ENCODE measurements around the gene DPEP1.
"Not testable (repeated sequence)": the region's sequence is repeated elsewhere in the genome, so short reads cannot be mapped to it uniquely, and the experiment has no call there.

Gene DPEP1

GRCh38 chr16:89671565-89671964 lies 58.1 kb downstream of the DPEP1 start:
- H3K9ac ChIP-seq (ENCODE audit: low read length in 2 of 2); H3K9me3 ChIP-seq (ENCODE audit: control insufficient read depth in 2 of 2, low read length in 2 of 2); H3K27me3 ChIP-seq (ENCODE audit: control insufficient read depth in 1 of 2, insufficient read depth in 2 of 2, low read length in 2 of 2); H3K36me3 ChIP-seq (ENCODE audit: control insufficient read depth in 2 of 2, insufficient read depth in 2 of 2, low read length in 2 of 2); H3K4me1 ChIP-seq (ENCODE audit: control insufficient read depth, insufficient read depth, low read length); H3K4me3 ChIP-seq (ENCODE audit: low read length in 2 of 2); H3K27ac ChIP-seq (ENCODE audit: low read length): not testable (repeated sequence)

GRCh38 chr16:89672177-89672941 lies 58.9 kb downstream of the DPEP1 start:
- H3K4me3 ChIP-seq (ENCODE audit: low read length in 2 of 2): no peak overlapping the region
- H3K27me3 ChIP-seq (ENCODE audit: control insufficient read depth in 1 of 2, insufficient read depth in 2 of 2, low read length in 2 of 2): no peaks in the 10 kb centered on the region
- H3K9ac ChIP-seq (ENCODE audit: low read length in 2 of 2): no peak overlapping the region
- no peak overlapping the region for H3K27ac ChIP-seq (ENCODE audit: low read length)
- no peaks in the 10 kb centered on the region for H3K36me3 ChIP-seq (ENCODE audit: control insufficient read depth in 2 of 2, insufficient read depth in 2 of 2, low read length in 2 of 2)
- H3K4me1 ChIP-seq (ENCODE audit: control insufficient read depth, insufficient read depth, low read length): no peaks in the 10 kb centered on the region
- H3K9me3 ChIP-seq (ENCODE audit: control insufficient read depth in 2 of 2, low read length in 2 of 2): no peaks in the 10 kb centered on the region

GRCh38 chr16:89678258-89678657 lies 64.8 kb downstream of the DPEP1 start:
- Histone ChIP-seq H3K9ac (ENCODE audit: low read length in 2 of 2) (no peak overlapping the region), H3K9me3 (ENCODE audit: control insufficient read depth in 2 of 2, low read length in 2 of 2) (no peaks in the 10 kb centered on the region), H3K4me1 (ENCODE audit: control insufficient read depth, insufficient read depth, low read length) (no peaks in the 10 kb centered on the region), H3K27me3 (ENCODE audit: control insufficient read depth in 1 of 2, insufficient read depth in 2 of 2, low read length in 2 of 2) (no peaks in the 10 kb centered on the region), H3K36me3 (ENCODE audit: control insufficient read depth in 2 of 2, insufficient read depth in 2 of 2, low read length in 2 of 2) (no peaks in the 10 kb centered on the region), H3K27ac (ENCODE audit: low read length) (no peak overlapping the region), H3K4me3 (ENCODE audit: low read length in 2 of 2) (no peak overlapping the region)

- no peak overlapping the region for H3K27ac ChIP-seq (ENCODE audit: low read length)
- no peak overlapping the region for H3K4me3 ChIP-seq (ENCODE audit: low read length in 2 of 2)
Observed at GRCh38 chr16:89685916-89686315, 72.5 kb downstream of the DPEP1 start.

GRCh38 chr16:89686520-89687091 lies 73.2 kb downstream of the DPEP1 start, which contains the start of gene CDK10:
Gene CDK10 (plus strand): TSS chr16:89686689. CDS start chr16:89686711, 22 bp downstream.
- peak within 1 kb of the TSS; percentile 66 for H3K27ac ChIP-seq (ENCODE audit: low read length)
- H3K9me3 ChIP-seq (ENCODE audit: control insufficient read depth in 2 of 2, low read length in 2 of 2): no peaks in the 10 kb centered on the region
- peaks cover 8% of the 10 kb centered on the region for H3K4me1 ChIP-seq (ENCODE audit: control insufficient read depth, insufficient read depth, low read length)
- H3K9ac ChIP-seq (ENCODE audit: low read length in 2 of 2): peak within 1 kb of the TSS; percentile 74 to 76
- peak within 1 kb of the TSS; percentile 67 to 93 for H3K4me3 ChIP-seq (ENCODE audit: low read length in 2 of 2)
- H3K36me3 ChIP-seq (ENCODE audit: control insufficient read depth in 2 of 2, insufficient read depth in 2 of 2, low read length in 2 of 2): peaks cover 4 to 7% of the 10 kb centered on the region in 2 donors
- H3K27me3 ChIP-seq (ENCODE audit: control insufficient read depth in 1 of 2, insufficient read depth in 2 of 2, low read length in 2 of 2): no peaks in the 10 kb centered on the region

More at GRCh38 chr16:89685916-89686315, 72.5 kb downstream of the DPEP1 start:
- Histone ChIP-seq H3K4me1 (ENCODE audit: control insufficient read depth, insufficient read depth, low read length) (peaks cover 8% of the 10 kb centered on the region), H3K9me3 (ENCODE audit: control insufficient read depth in 2 of 2, low read length in 2 of 2) (no peaks in the 10 kb centered on the region), H3K9ac (ENCODE audit: low read length in 2 of 2) (no peak overlapping the region), H3K36me3 (ENCODE audit: control insufficient read depth in 2 of 2, insufficient read depth in 2 of 2, low read length in 2 of 2) (peaks cover 0 to 3% of the 10 kb centered on the region in 2 donors), H3K27me3 (ENCODE audit: control insufficient read depth in 1 of 2, insufficient read depth in 2 of 2, low read length in 2 of 2) (no peaks in the 10 kb centered on the region)

GRCh38 chr16:89687092-89687940 lies 73.9 kb downstream of the DPEP1 start:
- H3K9ac ChIP-seq (ENCODE audit: low read length in 2 of 2): peak overlapping the region; percentile 74 to 76
- no peaks in the 10 kb centered on the region for H3K27me3 ChIP-seq (ENCODE audit: control insufficient read depth in 1 of 2, insufficient read depth in 2 of 2, low read length in 2 of 2)
- H3K4me3 ChIP-seq (ENCODE audit: low read length in 2 of 2): peak overlapping the region; percentile 67 to 93
- H3K36me3 ChIP-seq (ENCODE audit: control insufficient read depth in 2 of 2, insufficient read depth in 2 of 2, low read length in 2 of 2): peaks cover 7 to 12% of the 10 kb centered on the region in 2 donors
- peak overlapping the region; percentile 66 for H3K27ac ChIP-seq (ENCODE audit: low read length)
- peaks cover 8% of the 10 kb centered on the region for H3K4me1 ChIP-seq (ENCODE audit: control insufficient read depth, insufficient read depth, low read length)
- H3K9me3 ChIP-seq (ENCODE audit: control insufficient read depth in 2 of 2, low read length in 2 of 2): no peaks in the 10 kb centered on the region

Data from stomach smooth muscle (tissue), 2 donors.